Measurements from ENCODE around the gene GPAT3. TPM values are rescaled to one million over a fixed set of nuclear protein-coding genes. Genes with fewer than 3 reads are reported as not detected.
A peak's percentile ranks its signal among the peaks of the same experiment; 100 is the strongest.
"Not testable (repeated sequence)": the region's sequence is repeated elsewhere in the genome, so short reads cannot be mapped to it uniquely, and the experiment has no call there.

GPAT3 gene
- total RNA-seq (2014; rRNA removed; shearing (Covaris generic)) = 2.5 and 7.8 TPM in 2 replicates

DNA sequence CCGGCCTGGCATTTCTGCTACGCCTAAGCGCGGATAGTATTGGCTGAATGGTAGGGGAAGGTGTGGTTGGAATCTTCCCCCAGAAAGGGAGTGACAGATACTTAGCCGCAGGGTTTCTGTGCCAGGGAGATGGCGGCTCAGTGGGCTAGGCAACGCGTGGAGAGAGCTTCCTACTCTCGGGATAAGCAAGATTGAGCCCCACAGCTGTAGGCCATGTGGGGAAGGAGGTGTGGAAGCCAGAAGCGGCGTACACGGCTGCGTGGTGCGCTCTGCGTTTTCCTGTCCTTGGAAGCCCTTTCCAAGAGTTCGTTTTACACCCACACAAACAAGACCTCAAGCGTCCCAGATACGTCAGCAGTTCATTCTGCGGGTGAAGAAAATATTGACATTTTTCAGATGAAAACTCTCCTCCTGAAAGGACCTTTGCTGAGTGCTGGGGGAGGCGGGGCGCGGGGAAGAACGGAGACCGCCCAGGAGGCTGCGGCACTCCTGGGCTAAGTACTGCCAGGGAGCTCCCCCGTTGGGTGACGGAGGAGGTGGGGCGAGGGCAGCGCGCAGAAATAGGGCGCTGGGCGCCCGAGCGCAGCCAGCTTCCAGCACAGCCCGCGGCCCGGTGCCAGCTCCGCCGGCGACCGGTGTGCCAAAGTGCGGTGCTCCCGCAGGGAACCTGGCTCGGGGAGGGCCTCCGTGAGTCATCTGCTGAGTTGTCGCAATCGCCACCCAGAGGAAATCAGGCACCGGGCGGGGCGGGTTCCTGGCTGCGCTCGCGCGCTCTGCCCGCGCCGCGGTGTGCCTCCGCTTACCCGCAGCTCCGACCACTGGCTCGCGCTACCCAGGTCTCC, at the start of gene GPAT3:
GPAT3 (plus strand) TSS at position 589 of the 842 bp plus-strand sequence. CDS start 515 bp downstream, outside the sequence.
- in situ Hi-C loops (cut with HindIII; ENCODE audit: low sequenced_read_pairs) = no loop called here
- peak; percentile 85 for DNase-seq (ENCODE audit: low spot score)

GRCh38 chr4:83486457-83487129, 49.3 kb upstream of the GPAT3 start:
- DNase-seq (ENCODE audit: low spot score) = no peak
- in situ Hi-C loops (cut with HindIII; ENCODE audit: low sequenced_read_pairs) = no loop called here

DNA sequence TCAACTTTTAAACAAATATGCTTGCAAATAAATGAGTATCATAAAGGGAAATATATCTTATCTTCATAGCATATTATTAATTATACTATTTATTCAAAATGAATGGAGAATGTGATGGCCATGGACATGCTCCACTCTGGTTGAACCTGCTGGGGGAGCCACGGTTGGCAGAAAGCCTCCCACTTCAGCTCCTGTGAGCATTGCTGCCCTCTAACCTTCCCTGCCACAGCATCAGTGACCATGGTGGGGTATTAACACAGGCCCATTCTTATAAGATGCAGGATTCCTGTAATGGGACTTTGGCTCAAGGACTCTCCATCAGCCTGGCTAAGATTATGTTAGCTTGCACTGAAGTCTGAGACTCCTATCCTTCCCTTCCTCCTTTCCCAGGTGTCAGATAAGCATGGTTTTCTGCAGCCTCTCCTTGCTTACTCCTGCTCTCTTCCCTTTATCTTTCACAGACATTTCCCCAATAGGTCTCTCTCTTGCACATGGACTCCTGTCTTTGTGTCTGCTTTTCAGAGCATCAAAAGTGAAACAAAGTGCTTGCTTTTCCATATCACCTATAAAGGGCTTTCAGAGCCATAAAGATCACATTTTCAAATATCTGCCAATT, 46.1 kb upstream of the GPAT3 start:
- in situ Hi-C loops (cut with HindIII; ENCODE audit: low sequenced_read_pairs) = no loop called here
- DNase-seq (ENCODE audit: low spot score) = no peak

- in situ Hi-C loops (cut with HindIII; ENCODE audit: low sequenced_read_pairs) = no loop called here
- DNase-seq (ENCODE audit: low spot score) = peak; percentile 9
These were observed 44.9 kb upstream of the GPAT3 start for GRCh38 chr4:83490876-83491450.

- in situ Hi-C loops (cut with HindIII; ENCODE audit: low sequenced_read_pairs); DNase-seq (ENCODE audit: low spot score): not testable (repeated sequence)
These were observed 39.6 kb upstream of the GPAT3 start for GRCh38 chr4:83496085-83496917.

DNA sequence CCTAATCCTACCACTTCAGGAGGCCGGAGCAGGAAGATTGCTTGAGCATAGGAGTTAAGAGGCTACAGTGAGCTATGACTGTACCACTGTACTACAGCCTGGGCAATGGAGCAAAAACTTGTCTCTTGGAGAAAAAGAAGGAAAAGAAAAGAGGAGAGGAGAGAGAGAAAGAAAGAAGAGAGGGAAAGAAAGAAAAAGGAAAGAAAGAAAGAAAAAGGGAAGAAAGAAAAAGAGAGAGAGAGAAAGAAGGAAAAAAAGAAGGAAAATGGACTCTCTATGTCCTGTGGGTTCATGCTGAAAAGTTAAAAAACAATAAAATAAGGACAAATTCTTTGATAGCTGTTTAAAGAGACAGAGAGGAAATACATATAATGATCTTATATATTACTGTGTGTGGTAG, 37.7 kb upstream of the GPAT3 start:
- in situ Hi-C loops (cut with HindIII; ENCODE audit: low sequenced_read_pairs) = no loop called here
- no peak for DNase-seq (ENCODE audit: low spot score)

DNA sequence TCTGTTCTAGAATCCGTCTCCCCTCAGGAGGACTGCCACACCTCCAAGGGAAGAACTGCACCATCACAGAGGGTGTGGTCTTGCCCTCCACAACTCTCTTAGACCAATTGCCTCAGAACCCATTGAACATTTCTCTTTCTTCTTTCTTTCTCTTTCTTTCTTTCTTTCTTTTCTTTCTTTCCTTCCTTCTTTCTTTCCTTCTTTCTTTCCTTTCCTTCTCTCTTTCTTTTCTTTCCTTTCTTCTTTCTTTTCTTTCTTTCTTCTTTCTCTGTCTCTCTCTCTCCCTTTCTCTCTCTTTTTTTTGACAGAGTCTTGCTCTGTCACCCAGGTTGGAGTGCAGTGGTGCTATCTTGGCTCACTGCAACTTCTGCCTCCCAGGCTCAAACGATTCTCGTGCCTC, 34.2 kb upstream of the GPAT3 start:
- DNase-seq (ENCODE audit: low spot score); in situ Hi-C loops (cut with HindIII; ENCODE audit: low sequenced_read_pairs): not testable (repeated sequence)

DNA sequence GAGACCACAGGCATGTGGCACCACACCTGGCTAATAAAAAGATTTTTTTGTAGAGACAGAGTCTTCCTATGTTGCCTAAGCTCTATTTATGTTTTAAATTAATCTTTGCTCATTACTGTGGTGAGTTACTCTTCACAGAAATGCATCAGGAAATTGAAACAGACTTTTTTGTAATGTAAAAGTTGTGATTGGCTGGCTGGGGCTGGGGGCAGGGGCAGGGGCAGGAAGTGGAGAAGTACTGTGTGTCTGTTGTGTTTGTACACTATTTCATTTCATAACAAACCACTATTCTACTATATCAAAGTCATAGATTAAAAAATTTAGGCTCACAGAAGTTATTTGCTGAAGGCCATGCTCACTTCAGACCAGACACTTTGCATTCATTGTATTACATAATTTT, 31.9 kb upstream of the GPAT3 start:
- DNase-seq (ENCODE audit: low spot score) = no peak
- in situ Hi-C loops (cut with HindIII; ENCODE audit: low sequenced_read_pairs) = no loop called here

DNA sequence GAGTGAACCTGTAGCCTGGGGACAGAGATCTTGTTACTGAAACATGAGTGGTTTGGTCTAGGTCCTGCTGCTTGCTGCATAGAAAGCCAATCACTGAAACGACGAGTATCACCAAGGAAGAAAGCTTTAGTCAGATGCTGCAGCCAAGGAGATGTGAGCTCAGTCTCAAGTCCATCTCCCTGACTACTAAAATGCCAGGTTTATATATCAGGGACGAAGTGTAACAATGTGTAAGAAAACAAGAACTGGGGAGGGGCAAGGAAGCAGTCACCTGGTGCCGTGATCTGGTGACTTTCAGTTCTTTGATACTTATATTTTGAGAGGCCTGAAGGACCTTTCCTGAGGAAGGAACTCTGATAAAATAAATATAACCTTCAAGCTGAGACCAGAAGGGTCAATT, 31.4 kb upstream of the GPAT3 start:
- no peak for DNase-seq (ENCODE audit: low spot score)
- in situ Hi-C loops (cut with HindIII; ENCODE audit: low sequenced_read_pairs) = no loop called here

DNA sequence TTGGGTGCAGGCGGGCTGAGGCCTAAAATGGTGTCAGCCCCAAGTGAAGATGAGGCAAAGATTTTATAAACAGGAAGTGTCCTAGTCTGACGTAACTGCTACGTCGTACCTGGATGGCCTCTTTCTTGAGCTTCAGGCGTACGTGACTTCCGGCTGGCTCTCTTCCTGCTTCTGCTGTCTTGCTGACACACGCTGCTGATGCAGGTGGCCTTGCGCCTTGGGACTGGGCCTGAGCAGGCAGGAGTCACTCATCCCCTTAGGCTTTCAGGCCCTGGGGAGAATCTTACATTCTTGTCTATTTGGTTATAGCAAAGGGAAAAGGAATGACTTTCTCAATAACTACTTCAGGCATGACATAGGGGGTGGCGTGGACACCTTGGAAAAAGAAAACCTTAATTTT, 30.9 kb upstream of the GPAT3 start:
- DNase-seq (ENCODE audit: low spot score) = no peak
- in situ Hi-C loops (cut with HindIII; ENCODE audit: low sequenced_read_pairs) = no loop called here

- peak; percentile 40 for DNase-seq (ENCODE audit: low spot score)
- in situ Hi-C loops (cut with HindIII; ENCODE audit: low sequenced_read_pairs) = not testable (repeated sequence)
These were observed 26.7 kb upstream of the GPAT3 start for GRCh38 chr4:83509156-83509585.

- in situ Hi-C loops (cut with HindIII; ENCODE audit: low sequenced_read_pairs) = no loop called here
- no peak for DNase-seq (ENCODE audit: low spot score)
These were observed 25.5 kb upstream of the GPAT3 start for GRCh38 chr4:83510442-83510841.

DNA sequence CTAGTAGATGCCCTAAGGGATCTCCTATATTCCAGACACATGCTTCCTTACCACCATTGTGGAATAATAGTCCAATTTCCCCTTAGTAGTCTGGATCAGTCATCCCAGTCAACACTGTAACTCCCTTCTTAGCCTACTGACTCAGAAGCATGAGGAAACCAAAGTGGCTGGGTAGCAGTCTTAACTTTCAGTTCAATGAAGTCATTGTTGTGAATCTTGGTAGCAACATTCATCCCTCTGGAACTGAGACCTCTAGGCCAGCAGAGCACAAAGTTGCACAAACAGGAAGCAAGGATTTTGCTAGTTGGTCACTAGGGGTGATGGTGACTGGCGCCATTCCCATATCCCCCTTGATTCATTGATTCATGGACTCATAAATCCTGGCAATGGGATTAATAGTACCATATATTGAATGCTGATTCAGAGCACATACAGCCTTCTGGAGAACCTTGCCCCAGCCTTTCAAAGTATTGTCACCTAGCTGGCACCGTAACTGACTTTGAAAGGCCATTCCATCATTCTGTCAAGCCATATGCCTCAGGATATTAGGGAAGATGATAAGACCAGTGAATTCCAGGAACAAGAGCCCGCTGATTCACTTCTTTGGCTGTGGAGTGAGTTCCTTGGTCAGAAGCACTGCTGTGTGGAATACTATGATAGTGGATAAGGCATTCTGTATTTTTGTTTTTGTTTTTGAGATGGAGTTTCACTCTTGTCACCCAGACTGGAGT, 19.7 kb upstream of the GPAT3 start:
- in situ Hi-C loops (cut with HindIII; ENCODE audit: low sequenced_read_pairs) = no loop called here
- no peak for DNase-seq (ENCODE audit: low spot score)

- no peak for DNase-seq (ENCODE audit: low spot score)
- in situ Hi-C loops (cut with HindIII; ENCODE audit: low sequenced_read_pairs) = no loop called here
These were observed 13.7 kb upstream of the GPAT3 start for GRCh38 chr4:83522239-83522638.

GRCh38 chr4:83527671-83528070, 8.2 kb upstream of the GPAT3 start:
- in situ Hi-C loops (cut with HindIII; ENCODE audit: low sequenced_read_pairs) = no loop called here
- no peak for DNase-seq (ENCODE audit: low spot score)

GRCh38 chr4:83536362-83537272, 709 bp downstream of the GPAT3 start:
- in situ Hi-C loops (cut with HindIII; ENCODE audit: low sequenced_read_pairs) = no loop called here
- DNase-seq (ENCODE audit: low spot score) = peak; percentile 64

DNA sequence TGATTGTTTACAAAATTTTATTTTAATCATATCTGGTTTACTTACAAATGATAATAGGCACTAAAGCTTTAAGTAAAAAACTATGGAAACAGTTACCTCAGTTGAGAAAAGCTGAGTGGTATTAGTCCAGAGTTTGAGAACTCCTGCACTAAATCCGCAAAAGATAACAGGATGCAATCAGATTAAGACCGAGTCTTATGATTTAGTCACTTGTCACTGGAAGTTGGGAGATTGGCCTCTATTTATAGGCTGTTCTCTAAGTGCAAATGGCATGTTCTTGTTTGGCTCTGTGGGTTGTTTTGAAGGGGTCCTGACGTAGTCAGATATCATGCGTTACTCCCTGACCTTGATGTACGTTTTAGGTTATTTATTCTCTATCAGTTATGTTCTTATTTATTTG, 6.3 kb downstream of the GPAT3 start:
- DNase-seq (ENCODE audit: low spot score) = no peak
- in situ Hi-C loops (cut with HindIII; ENCODE audit: low sequenced_read_pairs) = no loop called here
